G401 (cell line): ENCODE results near the gene TTC24. TPM values are rescaled to one million over a fixed set of nuclear protein-coding genes. Genes with fewer than 3 reads are reported as not detected.
"Not testable (repeated sequence)": the region's sequence is repeated elsewhere in the genome, so short reads cannot be mapped to it uniquely, and the experiment has no call there.

Experiments
- DNase-seq: peaks from one replicate; pipeline ENCODE4 v3.0.0-alpha.2; 2015; ENCODE audit warnings: low spot score
- in situ Hi-C: cut with HindIII; loops from 2 replicates; pipeline ENCODE4 v1.10.0; 2016; ENCODE audit warnings: low sequenced_read_pairs, mixed read lengths
- total RNA-seq: library from RNA; depleted of rRNA; stranded (reverse); fragments of >200 nt; shearing (Covaris generic); gene quantifications from 2 replicates; pipeline ENCODE4 v1.2.3, GENCODE V29; 2014; rRNA removed

TTC24 gene
- total RNA-seq, 1 experiment from 2014 or later = not detected

- DNase-seq = peak; percentile 54
- in situ Hi-C loops = no loop called here
These were observed 47.9 kb downstream of the TTC24 start for GRCh38 chr1:156627313-156627880.

- in situ Hi-C loops = no loop called here
- no peak for DNase-seq
These were observed 50.4 kb downstream of the TTC24 start for GRCh38 chr1:156629823-156630449.

GRCh38 chr1:156631152-156631551, 51.6 kb downstream of the TTC24 start:
- in situ Hi-C loops, DNase-seq: not testable (repeated sequence)

- no peak for DNase-seq
- in situ Hi-C loops = no loop called here
These were observed 52.8 kb downstream of the TTC24 start for GRCh38 chr1:156632355-156632754.

Other genes with a start within 250 kb of the TTC24 start
- 936 and 1,057 TPM in 2 replicates for gene CCT3, start 241.4 kb upstream of the TTC24 start, total RNA-seq
- not detected in 2 replicates for gene TSACC, start 241.2 kb upstream of the TTC24 start, total RNA-seq
- 0.06 and 3.5 TPM in 2 replicates for gene RHBG, start 210.5 kb upstream of the TTC24 start, total RNA-seq
- gene MEF2D, start 78.9 kb upstream of the TTC24 start, total RNA-seq = 5.5 and 7.3 TPM in 2 replicates
- gene IQGAP3, start 7.2 kb upstream of the TTC24 start, total RNA-seq = 13.4 and 16.9 TPM in 2 replicates
- 103 and 112 TPM in 2 replicates for gene NAXE, start 12.1 kb downstream of the TTC24 start, total RNA-seq
- 13.7 and 25.4 TPM in 2 replicates for gene GPATCH4, start 21.8 kb downstream of the TTC24 start, total RNA-seq
- gene HAPLN2, start 39.7 kb downstream of the TTC24 start, total RNA-seq = 0.25 and 0.44 TPM in 2 replicates
- 23.9 and 30.9 TPM in 2 replicates for gene BCAN, start 62.4 kb downstream of the TTC24 start, total RNA-seq
- gene NES, start 97.7 kb downstream of the TTC24 start, total RNA-seq = 170 and 183 TPM in 2 replicates
- 1,143 and 1,168 TPM in 2 replicates for gene CRABP2, start 125.9 kb downstream of the TTC24 start, total RNA-seq
- 24.6 and 54.8 TPM in 2 replicates for gene METTL25B, start 148.7 kb downstream of the TTC24 start, total RNA-seq
- 29.8 and 31.9 TPM in 2 replicates for gene ISG20L2, start 149.0 kb downstream of the TTC24 start, total RNA-seq
- gene MRPL24, start 161.4 kb downstream of the TTC24 start, total RNA-seq = 34.2 and 88.7 TPM in 2 replicates
- 481 and 510 TPM in 2 replicates for gene HDGF, start 172.0 kb downstream of the TTC24 start, total RNA-seq
- 45.4 and 51.1 TPM in 2 replicates for gene PRCC, start 187.8 kb downstream of the TTC24 start, total RNA-seq
- gene SH2D2A, start 237.1 kb downstream of the TTC24 start, total RNA-seq = 1.8 and 2.4 TPM in 2 replicates